Kidney (tissue), 14 donors: ENCODE results near the gene CRADD. TPM values are rescaled to one million over a fixed set of nuclear protein-coding genes. Genes with fewer than 3 reads are reported as not detected.
A peak's percentile ranks its signal among the peaks of the same experiment; 100 is the strongest.
"Not testable (repeated sequence)": the region's sequence is repeated elsewhere in the genome, so short reads cannot be mapped to it uniquely, and the experiment has no call there.

Experiments used
- DNase-seq, 5 donors: peaks; one replicate each; pipeline ENCODE4 v3.0.0-alpha.2; 2013 to 2020
- FAIRE-seq: peaks from 2 replicates; lab custom pipeline; 2012; peaks lifted over from hg19 to GRCh38; lab: Jason Lieb, UNC
- H3K27ac ChIP-seq, 2 donors: one replicate each; pipeline ENCODE4 v1.7.0; 2013; ENCODE audit warnings: low read depth in 2 of 2, low read length in 2 of 2, inconsistent platforms in 1 of 2
- H3K27me3 ChIP-seq: one replicate; pipeline ENCODE4 v1.7.1; 2013; ENCODE audit warnings: low read length, inconsistent platforms; ENCODE audit not compliant: control insufficient read depth, insufficient read depth
- H3K36me3 ChIP-seq, 3 donors: one replicate each; pipeline versions ENCODE4 v1.7.0 to v1.7.1; 2013; ENCODE audit warnings: low read length in 3 of 3, control low read depth in 1 of 3, inconsistent platforms in 1 of 3; ENCODE audit not compliant: insufficient read depth in 3 of 3, control insufficient read depth in 2 of 3
- H3K4me1 ChIP-seq, 3 donors: one replicate each; pipeline versions ENCODE4 v1.7.0 to v1.7.1; 2013; ENCODE audit warnings: low read length in 3 of 3, inconsistent platforms in 1 of 3, low read depth in 1 of 3; ENCODE audit not compliant: control insufficient read depth in 2 of 3, insufficient read depth in 2 of 3
- H3K4me3 ChIP-seq, 3 donors: one replicate each; pipeline versions ENCODE4 v1.7.0 to v1.8.1; 2013; ENCODE audit warnings: low read length in 3 of 3, control low read depth in 1 of 3, inconsistent platforms in 1 of 3
- H3K9ac ChIP-seq, 3 donors: one replicate each; pipeline versions ENCODE4 v1.7.0 to v1.7.1; 2013; ENCODE audit warnings: low read length in 3 of 3, control low read depth in 1 of 3, inconsistent platforms in 1 of 3
- H3K9me3 ChIP-seq, 3 donors: one replicate each; pipeline versions ENCODE4 v1.7.0 to v1.7.1; 2013; ENCODE audit warnings: low read length in 3 of 3, control low read depth in 1 of 3, inconsistent platforms in 1 of 3; ENCODE audit not compliant: control insufficient read depth in 2 of 3, insufficient read depth in 1 of 3
- CTCF ChIP-seq: IDR thresholded peaks from 3 replicates; pipeline ENCODE4 v1.5.1; 2012; ENCODE audit warnings: mild to moderate bottlenecking, moderate library complexity, borderline replicate concordance; ENCODE audit not compliant: insufficient read depth; ENCODE audit errors: extremely low read depth
- intact Hi-C: fragments of 100-400 bp; cut with DNase I; formaldehyde crosslinking; loops from one replicate; pipeline ENCODE4 v1.11.1; 2022
- polyA plus RNA-seq: library from polyadenylated mRNA; stranded (reverse); fragments of 350-450 nt; fragmentation: Illumina TruSeq; extraction: RNeasy Lipid Tissue Mini Kit (QIAGEN cat#74804); gene quantifications from one replicate; pipeline ENCODE4 v1.2.3, GENCODE V29; 2014; ENCODE audit warnings: low read depth, low replicate concordance; ENCODE audit not compliant: insufficient read depth
- total RNA-seq: library from RNA; stranded (reverse); fragmentation: NEBNext Ultra II Directional; extraction: Animal tissue kit (Norgen Biotek cat#: 25700); gene quantifications from one replicate; pipeline ENCODE4 v1.2.1, GENCODE V29; 2021
- donor health status: control.
- donor health status: control.
- donor health status: control.
- donor health status: control.
- donor health status: control.
- donor health status: DM: yes; HTN: yes; CAD: no.
- donor health status: Normal renal cell carcinoma (clear cell type).

The CRADD gene
- total and polyA plus RNA-seq, 2 donors from 2014 or later, result 19.1 to 28.8 TPM

- no peaks in the 10 kb centered on the region for H3K27me3 ChIP-seq
- H3K9me3 ChIP-seq, result no peaks in the 10 kb centered on the region
- H3K9ac ChIP-seq, result no peak overlapping the region
- H3K27ac ChIP-seq, result no peak overlapping the region
- no peak for DNase-seq
- no peak overlapping the region for H3K4me3 ChIP-seq
- no peak for TF ChIP-seq CTCF
- no peaks in the 10 kb centered on the region for H3K4me1 ChIP-seq
- intact Hi-C loops, result no loop called here
- FAIRE-seq, result no peak
- no peaks in the 10 kb centered on the region for H3K36me3 ChIP-seq
Observed at GRCh38 chr12:93636708-93637107, 40.5 kb upstream of the CRADD start.

- intact Hi-C loops, result no loop called here
- Histone ChIP-seq H3K27me3 (no peaks in the 10 kb centered on the region), H3K4me3 (no peak overlapping the region), H3K4me1 (no peaks in the 10 kb centered on the region), H3K9me3 (no peaks in the 10 kb centered on the region), H3K9ac (no peak overlapping the region), H3K27ac (no peak overlapping the region), H3K36me3 (no peaks in the 10 kb centered on the region)
- FAIRE-seq, result no peak
- peak in 2 of 5 donors; percentile 2 to 37 for DNase-seq
- TF ChIP-seq CTCF, result no peak
Observed at GRCh38 chr12:93638095-93638494, 39.1 kb upstream of the CRADD start.

- FAIRE-seq (no peak), DNase-seq (peak in 3 of 5 donors; percentile 29 to 64 (median 62))
- peak overlapping the region in 1 of 2 donors; percentile 23 for H3K27ac ChIP-seq
- no peak overlapping the region for H3K9ac ChIP-seq
- H3K36me3 ChIP-seq, result no peaks in the 10 kb centered on the region
- no peaks in the 10 kb centered on the region for H3K27me3 ChIP-seq
- no peaks in the 10 kb centered on the region for H3K4me1 ChIP-seq
- no peaks in the 10 kb centered on the region for H3K9me3 ChIP-seq
- intact Hi-C loops, result no loop called here
- TF ChIP-seq CTCF, result no peak
- H3K4me3 ChIP-seq, result no peak overlapping the region
Observed at GRCh38 chr12:93638954-93639353, 38.2 kb upstream of the CRADD start.

GRCh38 chr12:93639406-93639805, 37.8 kb upstream of the CRADD start:
- H3K27me3 ChIP-seq, result no peaks in the 10 kb centered on the region
- H3K4me1 ChIP-seq, result no peaks in the 10 kb centered on the region
- H3K36me3 ChIP-seq, result no peaks in the 10 kb centered on the region
- no peak for TF ChIP-seq CTCF
- no peaks in the 10 kb centered on the region for H3K9me3 ChIP-seq
- H3K9ac ChIP-seq, result no peak overlapping the region
- H3K4me3 ChIP-seq, result no peak overlapping the region
- DNase-seq (peak in 1 of 5 donors; percentile 5), FAIRE-seq (no peak)
- no peak overlapping the region for H3K27ac ChIP-seq
- intact Hi-C loops, result no loop called here

- H3K9me3 ChIP-seq, H3K36me3 ChIP-seq, FAIRE-seq, H3K9ac ChIP-seq, intact Hi-C loops, H3K27me3 ChIP-seq, DNase-seq, H3K4me1 ChIP-seq, H3K27ac ChIP-seq, H3K4me3 ChIP-seq: not testable (repeated sequence)
Observed at GRCh38 chr12:93641380-93641779, 35.8 kb upstream of the CRADD start.
